PC-9 (cell line): ENCODE data around the gene ESR2. TPM values are rescaled to one million over a fixed set of nuclear protein-coding genes. Genes with fewer than 3 reads are reported as not detected.

ENCODE experiments used
- BruUV-seq: library from RNA; stranded (reverse); fragments of 400-500 nt; replicated peaks from 2 replicates; lab custom pipeline; 2021; lab: Mats Ljungman, UMichigan
- CTCF ChIA-PET: fragments of 300-600 bp; sonication (Branson Sonifier 250); formaldehyde crosslinking; loops from one replicate; lab custom pipeline; 2022; ENCODE audit warnings: antibody characterized with exemption; lab: Charles Lee
- POLR2A ChIA-PET: fragments of 300-600 bp; sonication (Branson Sonifier 250); formaldehyde crosslinking; loops from one replicate; lab custom pipeline; 2022; ENCODE audit warnings: antibody characterized with exemption; ENCODE audit not compliant: unreplicated experiment; lab: Charles Lee
- DNase-seq, 2 experiments: peaks; one replicate each; pipeline versions ENCODE4 v3.0.0 to v3.0.0-alpha.2; 2015 to 2022; ENCODE audit warnings: mixed read lengths in 1 of 2
- H2AFZ ChIP-seq: fragments of 200-600 bp; sonication (generic); 2 replicates; pipeline ENCODE4 v1.8.1; 2017; ENCODE audit warnings: antibody characterized with exemption
- H3F3A ChIP-seq: fragments of 200-600 bp; sonication (generic); 2 replicates; pipeline ENCODE4 v1.8.1; 2017; ENCODE audit warnings: antibody characterized with exemption, mild to moderate bottlenecking, low read depth; ENCODE audit not compliant: insufficient read depth
- H3K27ac ChIP-seq: fragments of 200-600 bp; sonication (generic); 2 replicates; pipeline ENCODE4 v1.6.1; 2016; ENCODE audit warnings: mixed run types
- H3K27me3 ChIP-seq: fragments of 200-600 bp; sonication (generic); 2 replicates; pipeline ENCODE4 v1.6.1; 2016; ENCODE audit warnings: low read depth, mixed run types; ENCODE audit not compliant: insufficient read depth
- H3K36me3 ChIP-seq: fragments of 200-600 bp; sonication (generic); 2 replicates; pipeline ENCODE4 v1.6.1; 2016; ENCODE audit warnings: low read depth, mixed run types
- H3K4me1 ChIP-seq: fragments of 200-600 bp; sonication (generic); replicated peaks from 2 replicates; pipeline ENCODE4 v1.6.1; 2016; ENCODE audit warnings: mixed run types; ENCODE audit not compliant: insufficient read depth
- H3K4me2 ChIP-seq: fragments of 200-600 bp; sonication (generic); 2 replicates; pipeline ENCODE4 v1.6.1; 2017; ENCODE audit warnings: mixed run types
- H3K4me3 ChIP-seq: fragments of 200-600 bp; sonication (generic); 2 replicates; pipeline ENCODE4 v1.6.1; 2016; ENCODE audit warnings: mixed run types
- H3K79me2 ChIP-seq: fragments of 200-600 bp; sonication (generic); 2 replicates; pipeline ENCODE4 v1.6.1; 2017; ENCODE audit warnings: low read depth, mixed run types
- H3K9me2 ChIP-seq: fragments of 200-600 bp; sonication (generic); 2 replicates; pipeline ENCODE4 v1.8.1; 2017; ENCODE audit warnings: mild to moderate bottlenecking; ENCODE audit not compliant: insufficient read depth
- H3K9me3 ChIP-seq: fragments of 200-600 bp; sonication (generic); 2 replicates; pipeline ENCODE4 v1.8.1; 2016; ENCODE audit warnings: low read depth; ENCODE audit not compliant: insufficient read depth
- H4K20me1 ChIP-seq: fragments of 200-600 bp; sonication (generic); 2 replicates; pipeline ENCODE4 v1.8.1; 2017; ENCODE audit not compliant: insufficient read depth
- CTCF ChIP-seq: fragments of 200-600 bp; sonication (generic); conservative IDR thresholded peaks from 2 replicates; pipeline ENCODE4 v1.6.1; 2017; ENCODE audit warnings: mixed run types, antibody characterized with exemption, mild to moderate bottlenecking, moderate library complexity
- EZH2 ChIP-seq: fragments of 200-600 bp; sonication (generic); IDR thresholded peaks from 2 replicates; pipeline ENCODE4 v1.8.0; 2017; ENCODE audit warnings: antibody characterized with exemption, low read depth
- intact Hi-C: fragments of 100-400 bp; cut with micrococcal nuclease; formaldehyde crosslinking; loops from one replicate; pipeline ENCODE4 v1.10.0; 2022; ENCODE audit not compliant: unreplicated experiment
- total RNA-seq: library from RNA; stranded (reverse); gene quantifications from 2 replicates; pipeline ENCODE4 v1.2.3, GENCODE V29; 2021

Gene ESR2
- total RNA-seq, 1 experiment from 2014 or later = 0.20 TPM

GRCh38 chr14:64260418-64260817 lies 33.8 kb downstream of the ESR2 start:
- Histone ChIP-seq H3K27ac (no peak overlapping the region), H2AFZ (no peak overlapping the region), H3K36me3 (no peaks in the 10 kb centered on the region), H3K9me2 (no peaks in the 10 kb centered on the region), H3K4me1 (no peaks in the 10 kb centered on the region), H3K4me3 (no peak overlapping the region), H3K79me2 (no peaks in the 10 kb centered on the region), H3F3A (no peaks in the 10 kb centered on the region), H3K4me2 (no peak overlapping the region), H3K27me3 (no peaks in the 10 kb centered on the region), H4K20me1 (no peaks in the 10 kb centered on the region), H3K9me3 (no peaks in the 10 kb centered on the region)
- CTCF ChIA-PET = interaction anchor here (0.6 kb wide), 1 partner anchor 43 kb away, joined by 4 read pairs; no protein-coding TSS in a partner anchor
- BruUV-seq = no TSS peak
- POLR2A ChIA-PET = no interaction called here
- TF ChIP-seq CTCF (no peak), EZH2 (no peak)
- intact Hi-C loops = no loop called here
- no peak for DNase-seq

GRCh38 chr14:64255756-64256155 lies 38.4 kb downstream of the ESR2 start:
- TF ChIP-seq EZH2 = no peak
- no peak for TF ChIP-seq CTCF
- Histone ChIP-seq H3K9me2 (peaks cover 4% of the 10 kb centered on the region; the same call in 1 of the 2 replicates), H2AFZ (no peak overlapping the region), H4K20me1 (no peaks in the 10 kb centered on the region), H3F3A (no peaks in the 10 kb centered on the region), H3K4me2 (no peak overlapping the region), H3K9me3 (no peaks in the 10 kb centered on the region), H3K36me3 (no peaks in the 10 kb centered on the region), H3K4me3 (no peak overlapping the region), H3K27me3 (no peaks in the 10 kb centered on the region), H3K79me2 (no peaks in the 10 kb centered on the region), H3K27ac (no peak overlapping the region), H3K4me1 (peaks cover 6% of the 10 kb centered on the region; the same call in 1 of the 2 replicates)
- ChIA-PET CTCF (no interaction called here), POLR2A (no interaction called here)
- intact Hi-C loops = no loop called here
- no peak for DNase-seq
- no TSS peak for BruUV-seq

GRCh38 chr14:64253672-64254071 lies 40.5 kb downstream of the ESR2 start:
- TF ChIP-seq EZH2 (no peak), CTCF (no peak)
- H3K27me3 ChIP-seq = no peaks in the 10 kb centered on the region
- H3K4me1 ChIP-seq = peaks cover 6% of the 10 kb centered on the region; the same call in 1 of the 2 replicates
- no peak overlapping the region for H3K4me3 ChIP-seq
- H3K9me3 ChIP-seq = no peaks in the 10 kb centered on the region
- H3K27ac ChIP-seq = no peak overlapping the region
- no peaks in the 10 kb centered on the region; the same call in 1 of the 2 replicates for H4K20me1 ChIP-seq
- H3K9me2 ChIP-seq = peaks cover 4% of the 10 kb centered on the region; the same call in 1 of the 2 replicates
- no peaks in the 10 kb centered on the region for H3K36me3 ChIP-seq
- peak in 1 of 2 experiments; percentile 50 for DNase-seq
- POLR2A ChIA-PET = no interaction called here
- H3F3A ChIP-seq = no peaks in the 10 kb centered on the region
- no TSS peak for BruUV-seq
- no peak overlapping the region for H3K4me2 ChIP-seq
- intact Hi-C loops = no loop called here
- H3K79me2 ChIP-seq = no peaks in the 10 kb centered on the region
- peak overlapping the region; percentile 41; the same call in 1 of the 2 replicates for H2AFZ ChIP-seq
- CTCF ChIA-PET = no interaction called here
